Colonic mucosa (tissue), 4 donors: ENCODE data around the gene PIK3CD. TPM values are rescaled to one million over a fixed set of nuclear protein-coding genes. Genes with fewer than 3 reads are reported as not detected.
"Not testable (repeated sequence)": the region's sequence is repeated elsewhere in the genome, so short reads cannot be mapped to it uniquely, and the experiment has no call there.

Experiments
- DNase-seq: peaks from one replicate; pipeline ENCODE4 v3.0.0-alpha.2; 2020
- H3K27ac ChIP-seq: fragments of 200-600 bp; one replicate; pipeline ENCODE4 v1.8.0; 2021
- H3K27me3 ChIP-seq: fragments of 200-600 bp; one replicate; pipeline ENCODE4 v1.8.0; 2021
- H3K36me3 ChIP-seq: fragments of 200-600 bp; one replicate; pipeline ENCODE4 v1.8.0; 2021
- H3K4me1 ChIP-seq: fragments of 200-600 bp; one replicate; pipeline ENCODE4 v1.8.0; 2021; ENCODE audit warnings: mild to moderate bottlenecking
- H3K4me3 ChIP-seq: fragments of 200-600 bp; one replicate; pipeline ENCODE4 v1.8.0; 2021
- H3K9ac ChIP-seq, 2 donors: one replicate each; pipeline ENCODE4 v1.7.0; 2013; ENCODE audit warnings: control low read depth in 2 of 2, low read depth in 2 of 2, low read length in 2 of 2
- H3K9me3 ChIP-seq: fragments of 200-600 bp; one replicate; pipeline ENCODE4 v1.8.0; 2021
- CTCF ChIP-seq: fragments of 200-600 bp; IDR thresholded peaks from one replicate; pipeline ENCODE4 v1.8.0; 2022; ENCODE audit warnings: antibody characterized with exemption, mild to moderate bottlenecking
- intact Hi-C: fragments of 100-400 bp; cut with DNase I; formaldehyde crosslinking; loops from one replicate; pipeline ENCODE4 v1.14.1; 2022
- total RNA-seq, 2 donors: library from RNA; stranded (reverse); fragmentation: NEBNext Ultra II Directional in 1 of 2; extraction: Animal tissue kit (Norgen Biotek cat#: 25700) in 1 of 2; gene quantifications; one replicate each; pipeline ENCODE4 v1.2.1, GENCODE V29; 2021
- donor health status: healthy.
- donor health status: DM: no; HTN: no; CAD: no.
- donor health status: DM: no; HTN: no; CAD: no.

PIK3CD gene
- total RNA-seq, 2 donors from 2014 or later: 3.5 TPM

GRCh38 chr1:9671377-9672140 is 20.0 kb downstream of the PIK3CD start:
- H3K9me3 ChIP-seq: no peaks in the 10 kb centered on the region
- H3K4me1 ChIP-seq: no peaks in the 10 kb centered on the region
- H3K4me3 ChIP-seq: no peak overlapping the region
- TF ChIP-seq CTCF: no peak
- H3K27ac ChIP-seq: no peak overlapping the region
- no peaks in the 10 kb centered on the region for H3K27me3 ChIP-seq
- DNase-seq: no peak
- intact Hi-C loops: no loop called here
- no peaks in the 10 kb centered on the region for H3K36me3 ChIP-seq
- H3K9ac ChIP-seq: no peak overlapping the region

- no peak overlapping the region for H3K27ac ChIP-seq
- H3K27me3 ChIP-seq: no peaks in the 10 kb centered on the region
- H3K9ac ChIP-seq: no peak overlapping the region
- no peak for TF ChIP-seq CTCF
- H3K9me3 ChIP-seq: no peaks in the 10 kb centered on the region
- H3K4me1 ChIP-seq: no peaks in the 10 kb centered on the region
- H3K4me3 ChIP-seq: no peak overlapping the region
- intact Hi-C loops: no loop called here
- no peak for DNase-seq
- H3K36me3 ChIP-seq: no peaks in the 10 kb centered on the region
Measured at GRCh38 chr1:9672444-9672843, 20.9 kb downstream of the PIK3CD start.

GRCh38 chr1:9675393-9675792 is 23.9 kb downstream of the PIK3CD start:
- Histone ChIP-seq H3K27me3 (no peaks in the 10 kb centered on the region), H3K4me1 (no peaks in the 10 kb centered on the region), H3K9ac (no peak overlapping the region), H3K27ac (no peak overlapping the region), H3K4me3 (no peak overlapping the region), H3K9me3 (no peaks in the 10 kb centered on the region), H3K36me3 (no peaks in the 10 kb centered on the region)
- TF ChIP-seq CTCF: no peak
- DNase-seq: no peak
- intact Hi-C loops: no loop called here

- intact Hi-C loops, H3K4me1 ChIP-seq, H3K27ac ChIP-seq, H3K4me3 ChIP-seq, DNase-seq, H3K9ac ChIP-seq, H3K9me3 ChIP-seq, H3K36me3 ChIP-seq, H3K27me3 ChIP-seq: not testable (repeated sequence)
Measured at GRCh38 chr1:9676128-9676527, 24.6 kb downstream of the PIK3CD start.

GRCh38 chr1:9676815-9677393 is 25.4 kb downstream of the PIK3CD start:
- Histone ChIP-seq H3K27me3 (no peaks in the 10 kb centered on the region), H3K36me3 (no peaks in the 10 kb centered on the region), H3K9ac (no peak overlapping the region), H3K4me1 (no peaks in the 10 kb centered on the region), H3K4me3 (no peak overlapping the region), H3K27ac (no peak overlapping the region), H3K9me3 (no peaks in the 10 kb centered on the region)
- no peak for TF ChIP-seq CTCF
- DNase-seq: no peak
- intact Hi-C loops: no loop called here

GRCh38 chr1:9680091-9680490 is 28.6 kb downstream of the PIK3CD start:
- no peak for TF ChIP-seq CTCF
- no peaks in the 10 kb centered on the region for H3K4me1 ChIP-seq
- intact Hi-C loops: no loop called here
- no peaks in the 10 kb centered on the region for H3K36me3 ChIP-seq
- H3K27ac ChIP-seq: no peak overlapping the region
- H3K4me3 ChIP-seq: no peak overlapping the region
- no peak for DNase-seq
- H3K27me3 ChIP-seq: no peaks in the 10 kb centered on the region
- no peak overlapping the region for H3K9ac ChIP-seq
- no peaks in the 10 kb centered on the region for H3K9me3 ChIP-seq
